ENCODE data around the gene CNOT10.

- TF ChIP-seq POLR2A (IDR thresholded peaks at IDR 0.05; ENCODE audit: low read length) (no peak), GATA1 (IDR thresholded peaks at IDR 0.05; ENCODE audit: low read depth, low read length) (no peak)
Observed at GRCh38 chr3:32705232-32705631, 20.2 kb downstream of the CNOT10 start.

Measured in erythroblast (primary cell).